K562 (cell line): ENCODE results near the gene FAM219A. TPM values are rescaled to one million over a fixed set of nuclear protein-coding genes. Genes with fewer than 3 reads are reported as not detected.

ENCODE experiments used
- CTBP1 ChIP-seq: fragments of 450-650 bp; IDR thresholded peaks from 2 replicates; pipeline ENCODE4 v1.6.1; 2016; ENCODE audit warnings: borderline replicate concordance
- EGR1 ChIP-seq: fragments of 450-650 bp; conservative IDR thresholded peaks from 2 replicates; pipeline ENCODE4 v1.6.1; 2017; ENCODE audit warnings: mild to moderate bottlenecking
- ELF4 ChIP-seq: fragments of 450-650 bp; formaldehyde crosslinking; IDR thresholded peaks from 2 replicates; pipeline ENCODE4 v1.4.0; 2022; ENCODE audit warnings: missing genetic modification characterization
- EP400 ChIP-seq: fragments of 450-650 bp; IDR thresholded peaks from 2 replicates; pipeline ENCODE4 v1.6.1; 2017; ENCODE audit warnings: antibody characterized with exemption, mild to moderate bottlenecking, moderate library complexity
- MAFF ChIP-seq: IDR thresholded peaks from 2 replicates; pipeline ENCODE4 v1.6.1; 2012; ENCODE audit warnings: low read length, improper control_type of control experiment
- POLR2G ChIP-seq: fragments of 200-400 bp; formaldehyde crosslinking; IDR thresholded peaks from 2 replicates; pipeline ENCODE4 v1.6.1; 2017; ENCODE audit warnings: low read depth, mild to moderate bottlenecking, antibody characterized with exemption, low read length, moderate library complexity
- RUNX1 ChIP-seq: sonication (generic); IDR thresholded peaks from 2 replicates; pipeline ENCODE4 v1.6.1; 2016; ENCODE audit warnings: antibody characterized with exemption, low read depth
- SRF ChIP-seq, 2 experiments: fragments of 250-450, 450-650 bp in 1 of 2; sonication (Bioruptor Pico) in 1 of 2; sonication (generic) in 1 of 2; formaldehyde crosslinking; IDR thresholded peaks; 2 replicates each; pipeline versions ENCODE4 v1.5.0 to v1.5.1; 2020 to 2022; ENCODE audit warnings: mild to moderate bottlenecking in 1 of 2, missing genetic modification reagents in 1 of 2
- TCF15 ChIP-seq: fragments of 250-450 bp; sonication (Bioruptor Pico); IDR thresholded peaks from 2 replicates; pipeline ENCODE4 v1.8.0; 2022; ENCODE audit warnings: moderate library complexity, mild to moderate bottlenecking, inconsistent platforms
- TEAD1 ChIP-seq, 2 experiments: fragments of 450-650 bp in 1 of 2; sonication (generic) in 1 of 2; formaldehyde crosslinking; IDR thresholded peaks; 2 replicates each; pipeline versions ENCODE4 v1.4.0 to v1.8.0; 2020 to 2022; ENCODE audit warnings: mild to moderate bottlenecking in 2 of 2, missing genetic modification reagents in 1 of 2
- TRIM28 ChIP-seq: fragments of 450-650 bp; IDR thresholded peaks from 2 replicates; pipeline ENCODE4 v1.6.1; 2017
- ZBTB12 ChIP-seq: fragments of 250-450 bp; sonication (Bioruptor Pico); IDR thresholded peaks from 2 replicates; pipeline ENCODE4 v1.4.0; 2020
- ZBTB49 ChIP-seq: sonication (generic); formaldehyde crosslinking; IDR thresholded peaks from 2 replicates; pipeline ENCODE4 v1.8.0; 2022; ENCODE audit warnings: missing genetic modification reagents, mild to moderate bottlenecking, borderline replicate concordance
- ZNF347 ChIP-seq: fragments of 450-650 bp; formaldehyde crosslinking; IDR thresholded peaks from 2 replicates; pipeline ENCODE4 v1.4.0; 2020; ENCODE audit warnings: low read depth, mild to moderate bottlenecking, moderate library complexity
- ZNF592 ChIP-seq: fragments of 450-650 bp; IDR thresholded peaks from 2 replicates; pipeline ENCODE4 v1.6.1; 2017; ENCODE audit warnings: antibody characterized with exemption, mild to moderate bottlenecking
- ZNF79 ChIP-seq: fragments of 250-450 bp; sonication (Bioruptor Pico); IDR thresholded peaks from 2 replicates; pipeline ENCODE4 v1.4.0; 2020; ENCODE audit warnings: low read depth, mild to moderate bottlenecking, moderate library complexity
- polyA plus RNA-seq, 8 experiments: library from polyadenylated mRNA; depleted of rRNA in 4 of 8; stranded (reverse) in 5 of 8; unstranded in 3 of 8; fragments of >200 nt; fragmentation: Nextera tagmentation in 2 of 8; fragmentation: Illumina TruSeq in 1 of 8; extraction: Ambion mirVana in 2 of 8; extraction: Trizol in 1 of 8; gene quantifications; 2 replicates each; pipeline versions ENCODE4 v1.2.1 to v1.2.3, GENCODE V29; 2011 to 2014; ENCODE audit warnings: inconsistent platforms in 1 of 8, missing spikeins in 1 of 8
- total RNA-seq, 7 experiments: library from RNA; depleted of rRNA in 6 of 7; stranded (reverse); fragments of >200 nt in 6 of 7; fragmentation: Illumina TruSeq in 2 of 7; extraction: Trizol in 2 of 7; gene quantifications; 2 replicates each; pipeline versions ENCODE4 v1.2.1 to v1.2.3, GENCODE V29; 2011 to 2021; ENCODE audit warnings: low replicate concordance in 1 of 7

FAM219A gene
- total and polyA plus RNA-seq, 9 of the 15 experiments (the other 6 are each of a cell fraction or from before 2014, with no cell fraction given), result 0.63 to 8.6 (median 2.9) TPM

- TF ChIP-seq SRF (CRISPR knock-in tag; IDR thresholded peaks at IDR 0.05) (peak in 1 of 2 experiments; percentile 61; a peak in 1 of 4 replicates), ELF4 (CRISPR knock-in tag) (0 out of 2 replicates have a peak, but pooled peaks have one; percentile 40), ZNF79 (CRISPR knock-in tag) (no peak), ZBTB49 (CRISPR knock-in tag) (no peak), ZNF592 (no peak), TRIM28 (no peak), TCF15 (no peak), RUNX1 (no peak), CTBP1 (no peak; the same call in 1 of the 2 replicates), TEAD1 (CRISPR knock-in tag; IDR thresholded peaks at IDR 0.05) (no peak), EGR1 (peak; percentile 42; the same call in 1 of the 2 replicates), POLR2G (peak; percentile 82), ZBTB12 (CRISPR knock-in tag) (no peak), EP400 (no peak), ZNF347 (CRISPR knock-in tag) (no peak), MAFF (peak; percentile 43; the same call in 1 of the 2 replicates)
Observed at GRCh38 chr9:34458013-34458958, at the start of gene FAM219A, which contains the start of gene DNAI1 (continued).
